ENCODE measurements around the gene ACP7.

The ACP7 gene

DNA sequence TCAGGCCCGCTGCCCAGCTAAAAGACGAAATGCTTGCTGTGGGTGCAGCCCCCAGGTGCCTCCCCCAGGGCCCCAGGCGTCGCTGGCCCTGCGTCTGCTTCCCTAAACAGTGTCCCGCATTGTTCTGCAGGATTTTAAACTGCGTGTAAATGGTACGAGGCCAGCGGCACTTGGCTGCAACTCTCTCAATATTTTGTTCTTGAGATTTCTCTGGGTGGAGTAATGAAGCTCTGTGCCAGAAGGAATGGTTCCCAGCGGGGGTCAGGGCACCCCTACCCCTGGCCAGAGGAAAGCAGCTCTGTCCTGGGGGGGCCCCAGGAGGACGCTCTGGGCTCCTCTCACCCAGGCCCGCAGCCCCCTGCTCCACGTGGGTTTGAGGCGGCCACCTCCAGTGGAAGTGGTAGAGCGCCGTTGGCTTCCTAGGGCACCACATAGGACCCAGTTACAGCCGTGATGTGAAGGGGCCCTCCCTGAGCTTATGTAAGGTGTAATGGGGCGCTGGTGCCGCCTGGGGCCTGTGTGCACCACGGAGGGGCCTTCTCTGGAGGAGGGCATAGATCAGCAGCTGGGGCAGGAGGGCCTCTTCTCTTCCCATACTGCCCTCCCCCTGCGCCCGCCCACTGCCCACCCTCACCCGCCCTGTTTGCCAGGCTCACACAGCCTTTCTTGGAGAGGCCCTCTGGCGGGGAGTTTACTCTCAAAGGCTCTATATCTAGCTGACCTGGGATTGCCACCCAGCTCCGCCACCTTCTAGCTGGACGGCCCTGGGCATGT lies 61.2 kb downstream of the ACP7 start:
- Histone ChIP-seq H3K4me3 (ENCODE audit: insufficient read depth, low read length, poor library complexity, severe bottlenecking) (no peak overlapping the region), H3K27me3 (ENCODE audit: low read length) (no peaks in the 10 kb centered on the region), H4K20me1 (ENCODE audit: low read depth, low read length) (no peaks in the 10 kb centered on the region), H3K4me2 (ENCODE audit: low read depth, low read length, poor library complexity, severe bottlenecking) (no peak overlapping the region), H2AFZ (ENCODE audit: low read depth, low read length, severe bottlenecking) (no peak overlapping the region), H3K9me2 (replicated peaks; ENCODE audit: insufficient read depth, low read length) (no peaks in the 10 kb centered on the region), H3K36me3 (ENCODE audit: low read length) (no peaks in the 10 kb centered on the region), H3F3A (ENCODE audit: insufficient read depth) (no peaks in the 10 kb centered on the region), H3K9me3 (ENCODE audit: insufficient read depth, low read length) (no peaks in the 10 kb centered on the region), H3K79me2 (ENCODE audit: insufficient read depth, low read length) (no peaks in the 10 kb centered on the region), H3K9ac (ENCODE audit: low read length) (no peak overlapping the region), H3K27ac (ENCODE audit: low read depth, low read length) (no peak overlapping the region)
- no peak for TF ChIP-seq EZH2phosphoT487 (conservative IDR thresholded peaks at IDR 0.05; ENCODE audit: low read length)
- TF ChIP-seq, protein P1, sequence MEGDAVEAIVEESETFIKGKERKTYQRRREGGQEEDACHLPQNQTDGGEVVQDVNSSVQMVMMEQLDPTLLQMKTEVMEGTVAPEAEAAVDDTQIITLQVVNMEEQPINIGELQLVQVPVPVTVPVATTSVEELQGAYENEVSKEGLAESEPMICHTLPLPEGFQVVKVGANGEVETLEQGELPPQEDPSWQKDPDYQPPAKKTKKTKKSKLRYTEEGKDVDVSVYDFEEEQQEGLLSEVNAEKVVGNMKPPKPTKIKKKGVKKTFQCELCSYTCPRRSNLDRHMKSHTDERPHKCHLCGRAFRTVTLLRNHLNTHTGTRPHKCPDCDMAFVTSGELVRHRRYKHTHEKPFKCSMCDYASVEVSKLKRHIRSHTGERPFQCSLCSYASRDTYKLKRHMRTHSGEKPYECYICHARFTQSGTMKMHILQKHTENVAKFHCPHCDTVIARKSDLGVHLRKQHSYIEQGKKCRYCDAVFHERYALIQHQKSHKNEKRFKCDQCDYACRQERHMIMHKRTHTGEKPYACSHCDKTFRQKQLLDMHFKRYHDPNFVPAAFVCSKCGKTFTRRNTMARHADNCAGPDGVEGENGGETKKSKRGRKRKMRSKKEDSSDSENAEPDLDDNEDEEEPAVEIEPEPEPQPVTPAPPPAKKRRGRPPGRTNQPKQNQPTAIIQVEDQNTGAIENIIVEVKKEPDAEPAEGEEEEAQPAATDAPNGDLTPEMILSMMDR (IDR thresholded peaks at IDR 0.05; ENCODE audit: insufficient read depth, low read length, poor library complexity, severe bottlenecking): no peak

DNA sequence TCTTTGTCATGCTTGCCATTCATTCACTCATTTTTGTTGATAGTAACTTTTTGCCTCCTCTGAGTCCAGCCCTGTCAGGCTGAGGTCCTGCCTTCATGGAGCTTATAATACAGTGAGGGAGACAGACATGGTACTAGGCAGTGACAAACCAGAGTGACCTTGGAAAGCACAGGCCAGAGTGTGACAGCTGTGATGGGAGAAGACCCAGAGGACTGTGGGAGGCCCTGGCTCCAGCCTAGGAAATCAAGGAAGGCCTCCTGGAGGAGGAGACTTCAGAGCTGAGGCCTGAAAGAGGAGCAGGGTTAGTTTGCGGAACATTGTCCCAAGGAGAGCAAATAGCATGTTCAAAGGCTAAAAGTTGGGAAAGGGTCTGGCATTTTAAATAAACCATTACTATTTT lies 61.9 kb downstream of the ACP7 start:
- H2AFZ ChIP-seq (ENCODE audit: low read depth, low read length, severe bottlenecking): no peak overlapping the region
- H3K9me2 ChIP-seq (replicated peaks; ENCODE audit: insufficient read depth, low read length): no peaks in the 10 kb centered on the region
- no peaks in the 10 kb centered on the region for H3K27me3 ChIP-seq (ENCODE audit: low read length)
- no peaks in the 10 kb centered on the region for H3K79me2 ChIP-seq (ENCODE audit: insufficient read depth, low read length)
- H3K4me3 ChIP-seq (ENCODE audit: insufficient read depth, low read length, poor library complexity, severe bottlenecking): no peak overlapping the region
- H3K9me3 ChIP-seq (ENCODE audit: insufficient read depth, low read length): no peaks in the 10 kb centered on the region
- H3F3A ChIP-seq (ENCODE audit: insufficient read depth): no peaks in the 10 kb centered on the region
- no peak overlapping the region for H3K4me2 ChIP-seq (ENCODE audit: low read depth, low read length, poor library complexity, severe bottlenecking)
- no peak overlapping the region for H3K27ac ChIP-seq (ENCODE audit: low read depth, low read length)
- H4K20me1 ChIP-seq (ENCODE audit: low read depth, low read length): no peaks in the 10 kb centered on the region
- H3K36me3 ChIP-seq (ENCODE audit: low read length): no peaks in the 10 kb centered on the region
- TF ChIP-seq, protein P1 (IDR thresholded peaks at IDR 0.05; ENCODE audit: insufficient read depth, low read length, poor library complexity, severe bottlenecking): no peak
- TF ChIP-seq EZH2phosphoT487 (conservative IDR thresholded peaks at IDR 0.05; ENCODE audit: low read length): no peak
- H3K9ac ChIP-seq (ENCODE audit: low read length): no peak overlapping the region

DNA sequence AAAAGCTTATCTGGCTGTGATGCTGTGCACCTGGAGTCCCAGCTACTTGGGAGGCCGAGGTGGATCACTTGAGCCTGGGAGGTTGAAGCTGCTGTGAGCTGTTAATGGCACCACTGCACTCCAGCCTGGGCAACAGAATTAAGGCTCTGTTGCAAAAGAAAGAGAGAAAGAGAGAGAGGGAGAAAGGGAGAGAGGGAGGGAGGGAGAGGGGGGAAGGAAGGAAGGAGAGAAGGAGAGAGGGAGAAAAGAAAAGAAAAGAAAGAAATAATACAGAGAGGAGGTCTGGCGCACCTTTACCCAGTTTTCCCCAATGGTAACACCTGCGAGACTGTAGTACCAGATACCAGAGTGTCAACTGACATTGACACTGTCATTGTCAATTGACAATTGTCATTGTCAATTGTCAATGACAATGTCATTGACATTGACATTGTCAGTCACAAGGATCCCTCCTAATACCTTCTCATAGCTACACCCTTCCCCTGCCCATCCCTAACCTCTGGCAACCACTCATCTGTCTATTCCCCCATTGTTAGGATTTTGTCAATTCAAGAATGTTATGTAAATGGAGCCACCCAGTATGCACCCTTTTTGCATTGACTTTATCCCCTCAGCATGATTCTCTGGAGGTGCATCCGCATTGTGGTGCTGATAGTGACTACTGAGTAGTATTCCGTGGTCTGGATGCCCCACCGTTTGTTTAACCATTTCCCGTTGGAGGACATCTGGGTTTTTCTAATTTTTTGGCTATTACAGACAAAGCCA lies 62.7 kb downstream of the ACP7 start:
- H3K9ac ChIP-seq (ENCODE audit: low read length): no peak overlapping the region
- H3K79me2 ChIP-seq (ENCODE audit: insufficient read depth, low read length): no peaks in the 10 kb centered on the region
- no peak overlapping the region for H2AFZ ChIP-seq (ENCODE audit: low read depth, low read length, severe bottlenecking)
- H3K36me3 ChIP-seq (ENCODE audit: low read length): no peaks in the 10 kb centered on the region
- H3F3A ChIP-seq (ENCODE audit: insufficient read depth): no peaks in the 10 kb centered on the region
- H3K4me3 ChIP-seq (ENCODE audit: insufficient read depth, low read length, poor library complexity, severe bottlenecking): no peak overlapping the region
- TF ChIP-seq, protein P1 (IDR thresholded peaks at IDR 0.05; ENCODE audit: insufficient read depth, low read length, poor library complexity, severe bottlenecking): no peak
- TF ChIP-seq EZH2phosphoT487 (conservative IDR thresholded peaks at IDR 0.05; ENCODE audit: low read length): no peak
- no peaks in the 10 kb centered on the region for H4K20me1 ChIP-seq (ENCODE audit: low read depth, low read length)
- H3K9me2 ChIP-seq (replicated peaks; ENCODE audit: insufficient read depth, low read length): no peaks in the 10 kb centered on the region
- H3K27ac ChIP-seq (ENCODE audit: low read depth, low read length): no peak overlapping the region
- no peaks in the 10 kb centered on the region for H3K9me3 ChIP-seq (ENCODE audit: insufficient read depth, low read length)
- H3K4me2 ChIP-seq (ENCODE audit: low read depth, low read length, poor library complexity, severe bottlenecking): no peak overlapping the region
- H3K27me3 ChIP-seq (ENCODE audit: low read length): no peaks in the 10 kb centered on the region
